HepG2 (cell line): Measurements from ENCODE around the gene NUDT7. TPM values are rescaled to one million over a fixed set of nuclear protein-coding genes. Genes with fewer than 3 reads are reported as not detected.
A peak's percentile ranks its signal among the peaks of the same experiment; 100 is the strongest.

Experiments
- DZIP1 ChIP-seq: sonication (generic); formaldehyde crosslinking; IDR thresholded peaks from 2 replicates; pipeline ENCODE4 v1.5.0; 2020; ENCODE audit warnings: mild to moderate bottlenecking, missing genetic modification reagents
- GATA4 ChIP-seq: sonication (generic); IDR thresholded peaks from 2 replicates; pipeline ENCODE4 v1.6.1; 2016; ENCODE audit warnings: antibody characterized with exemption, low read depth, borderline replicate concordance
- MLX ChIP-seq: IDR thresholded peaks from 2 replicates; pipeline ENCODE4 v1.6.1; 2016
- NFRKB ChIP-seq: fragments of 450-650 bp; IDR thresholded peaks from 2 replicates; pipeline ENCODE4 v1.6.1; 2017
- PPARG ChIP-seq: conservative IDR thresholded peaks from 2 replicates; pipeline ENCODE4 v1.6.1; 2016; ENCODE audit warnings: missing biosample characterization, missing genetic modification reagents
- RNF2 ChIP-seq: fragments of 450-650 bp; conservative IDR thresholded peaks from 2 replicates; pipeline ENCODE4 v1.6.1; 2016; ENCODE audit warnings: low read depth
- SIN3B ChIP-seq: fragments of 150-350 bp; IDR thresholded peaks from 2 replicates; pipeline ENCODE4 v1.6.1; 2014; ENCODE audit warnings: low read length
- TBL1XR1 ChIP-seq: fragments of 150-350 bp; IDR thresholded peaks from 2 replicates; pipeline ENCODE4 v1.6.1; 2014; ENCODE audit warnings: borderline replicate concordance, low read length; ENCODE audit not compliant: partially characterized antibody
- THRA ChIP-seq: sonication (generic); formaldehyde crosslinking; IDR thresholded peaks from 2 replicates; pipeline ENCODE4 v1.4.0; 2020; ENCODE audit warnings: missing genetic modification reagents, borderline replicate concordance
- ZC3H4 ChIP-seq: sonication (generic); formaldehyde crosslinking; IDR thresholded peaks from 2 replicates; pipeline ENCODE4 v1.4.0; 2020; ENCODE audit warnings: missing genetic modification reagents, borderline replicate concordance
- ZIK1 ChIP-seq: sonication (generic); formaldehyde crosslinking; IDR thresholded peaks from 2 replicates; pipeline ENCODE4 v1.5.0; 2020; ENCODE audit warnings: mild to moderate bottlenecking, low read depth, missing genetic modification reagents, borderline replicate concordance
- ZNF335 ChIP-seq: sonication (generic); formaldehyde crosslinking; IDR thresholded peaks from 2 replicates; pipeline ENCODE4 v1.4.0; 2020; ENCODE audit warnings: missing genetic modification reagents
- ZNF556 ChIP-seq: sonication (generic); formaldehyde crosslinking; IDR thresholded peaks from 2 replicates; pipeline ENCODE4 v1.4.0; 2020; ENCODE audit warnings: mild to moderate bottlenecking, missing genetic modification reagents, borderline replicate concordance
- ZNF740 ChIP-seq: sonication (generic); formaldehyde crosslinking; IDR thresholded peaks from 2 replicates; pipeline ENCODE4 v1.4.0; 2020; ENCODE audit warnings: missing genetic modification reagents
- ZNF784 ChIP-seq: sonication (generic); formaldehyde crosslinking; IDR thresholded peaks from 2 replicates; pipeline ENCODE4 v1.5.1; 2020; ENCODE audit warnings: missing genetic modification reagents, mild to moderate bottlenecking, borderline replicate concordance
- ZNF792 ChIP-seq: IDR thresholded peaks from 2 replicates; pipeline ENCODE4 v1.6.1; 2016
- ZNF800 ChIP-seq: sonication (generic); formaldehyde crosslinking; IDR thresholded peaks from 2 replicates; pipeline ENCODE4 v1.4.0; 2020; ENCODE audit warnings: missing genetic modification reagents
- ZNF83 ChIP-seq: sonication (generic); formaldehyde crosslinking; IDR thresholded peaks from 2 replicates; pipeline ENCODE4 v1.4.0; 2020; ENCODE audit warnings: missing genetic modification reagents, mild to moderate bottlenecking, borderline replicate concordance
- polyA plus RNA-seq, 8 experiments: library from polyadenylated mRNA; depleted of rRNA in 3 of 8; stranded (reverse) in 7 of 8; unstranded in 1 of 8; fragments of >200 nt; fragmentation: Illumina TruSeq in 4 of 8; extraction: Trizol in 4 of 8; gene quantifications; 2 replicates each; pipeline versions ENCODE4 v1.2.1 to v1.2.3, GENCODE V29; 2011 to 2016; ENCODE audit warnings: low read depth in 4 of 8, missing spikeins in 1 of 8, mixed read lengths in 1 of 8; ENCODE audit not compliant: insufficient read depth in 1 of 8
- total RNA-seq, 5 experiments: library from RNA; depleted of rRNA; stranded (reverse); fragments of >200 nt; fragmentation: Illumina TruSeq; extraction: Trizol; gene quantifications; 2 replicates each; pipeline ENCODE4 v1.2.3, GENCODE V29; 2016; ENCODE audit warnings: low read depth in 1 of 5

Gene NUDT7
- total and polyA plus RNA-seq, 2 of the 13 experiments (the other 11 are each of a cell fraction or from before 2014, with no cell fraction given), result 14.3 to 23.9 TPM

- TF ChIP-seq ZNF800 (peak; percentile 65; the same call in 1 of the 2 replicates), GATA4 (peak; percentile 44; the same call in 1 of the 2 replicates), PPARG (no peak; the same call in 1 of the 2 replicates), THRA (peak; percentile 46; the same call in 1 of the 2 replicates), ZNF740 (peak; percentile 52; the same call in 1 of the 2 replicates), ZNF556 (peak; percentile 81; the same call in 1 of the 2 replicates), MLX (CRISPR knock-in tag) (no peak), ZNF792 (CRISPR knock-in tag) (peak; percentile 57), ZNF335 (0 out of 2 replicates have a peak, but pooled peaks have one; percentile 13), ZC3H4 (CRISPR knock-in tag) (no peak), ZNF83 (CRISPR knock-in tag) (0 out of 2 replicates have a peak, but pooled peaks have one; percentile 80), TBL1XR1 (peak; percentile 61), RNF2 (peak; percentile 64; the same call in 1 of the 2 replicates), ZIK1 (no peak), NFRKB (no peak), ZNF784 (CRISPR knock-in tag) (peak; percentile 70), DZIP1 (no peak), SIN3B (no peak)
These were observed at the start of gene NUDT7 (continued) for GRCh38 chr16:77722309-77723107.
